GM18502 (cell line): ENCODE measurements around the gene LONP1.

Experiments
- ATAC-seq: cut with Tn5 transposase; IDR thresholded peaks from one replicate; pipeline ENCODE4 v1.9.1; 2021; ENCODE audit warnings: mild to moderate bottlenecking; ENCODE audit not compliant: unreplicated experiment, poor library complexity

Gene LONP1

GRCh38 chr19:5663904-5664303 lies 56.0 kb downstream of the LONP1 start:
- no peak for ATAC-seq

DNA sequence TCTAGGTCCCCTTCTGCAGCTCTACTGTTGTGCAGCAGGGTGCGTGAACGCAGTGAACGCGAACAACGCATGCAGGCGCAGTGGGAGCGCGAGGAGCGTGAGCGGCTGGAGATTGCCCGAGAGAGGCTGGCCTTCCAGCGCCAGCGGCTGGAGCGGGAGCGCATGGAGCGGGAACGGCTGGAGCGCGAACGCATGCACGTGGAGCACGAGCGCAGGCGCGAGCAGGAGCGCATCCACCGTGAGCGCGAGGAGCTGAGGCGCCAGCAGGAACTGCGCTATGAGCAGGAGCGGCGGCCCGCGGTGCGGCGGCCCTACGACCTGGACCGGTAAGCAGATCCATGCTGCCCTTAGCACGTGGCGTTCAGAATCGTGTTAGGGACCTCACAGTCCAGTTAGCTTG lies 58.5 kb downstream of the LONP1 start:
- ATAC-seq: no peak

- ATAC-seq: no peak
These were observed 64.5 kb downstream of the LONP1 start for GRCh38 chr19:5655412-5655811.

DNA sequence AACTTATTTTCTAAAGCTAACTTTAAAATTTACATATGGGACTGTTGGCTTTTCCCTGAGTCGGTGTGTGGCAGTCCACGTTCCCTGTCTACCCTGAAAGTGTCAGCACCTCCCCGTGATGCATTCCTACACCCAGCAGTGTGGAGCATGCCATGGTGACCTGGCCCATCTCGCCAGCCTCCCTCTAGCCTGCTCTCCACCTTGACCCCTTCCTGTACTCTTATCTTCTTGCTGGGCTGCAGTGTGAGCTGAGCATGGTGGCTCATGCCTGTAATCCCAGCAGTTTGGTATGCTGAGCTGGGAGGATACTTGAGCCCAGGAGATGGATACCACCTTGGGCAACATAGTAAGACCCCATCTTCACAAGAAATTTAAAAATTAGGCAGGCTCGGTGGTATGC lies 65.0 kb downstream of the LONP1 start:
- no peak for ATAC-seq

- ATAC-seq: no peak
These were observed 67.7 kb downstream of the LONP1 start for GRCh38 chr19:5652261-5652660.

GRCh38 chr19:5651361-5651760 lies 68.6 kb downstream of the LONP1 start:
- no peak for ATAC-seq

DNA sequence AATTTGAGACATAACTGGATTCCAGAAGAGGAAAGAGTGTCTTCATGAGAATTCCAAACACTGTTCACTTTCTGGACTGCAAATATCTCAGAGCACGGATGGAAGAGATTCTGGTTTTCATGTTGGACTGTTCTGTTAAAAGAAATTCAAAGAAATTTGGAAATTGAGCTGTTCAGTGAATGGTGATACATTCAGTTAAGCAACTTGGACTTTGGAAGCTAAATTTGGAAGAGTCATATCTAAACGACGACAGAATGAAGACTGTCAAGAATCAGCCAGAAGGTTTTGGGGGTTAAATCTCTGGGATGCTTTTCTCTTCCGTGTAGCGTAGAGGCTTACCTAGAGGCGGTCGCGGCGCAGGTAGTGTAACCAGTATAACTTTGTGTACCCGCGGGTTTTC lies 71.5 kb downstream of the LONP1 start:
- no peak for ATAC-seq

DNA sequence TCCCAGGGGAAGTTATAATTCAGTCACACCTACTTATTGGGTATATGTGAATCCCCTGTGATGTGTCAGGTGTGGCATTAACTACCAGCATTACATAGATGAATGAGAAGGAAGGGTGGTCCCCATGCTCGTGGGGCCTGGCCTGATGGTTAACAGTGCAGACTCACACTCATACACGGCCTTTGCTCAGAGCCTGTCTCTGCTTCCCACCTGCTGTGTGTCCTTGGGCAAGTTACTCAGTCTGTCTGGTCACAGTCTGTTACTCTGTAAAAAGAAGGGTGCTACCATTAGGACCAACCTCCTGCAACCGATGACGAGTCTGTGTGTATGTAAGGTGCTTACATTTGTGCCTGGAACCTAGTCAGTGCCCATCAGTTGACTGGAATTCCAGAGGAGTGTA lies 73.2 kb downstream of the LONP1 start:
- ATAC-seq: no peak

DNA sequence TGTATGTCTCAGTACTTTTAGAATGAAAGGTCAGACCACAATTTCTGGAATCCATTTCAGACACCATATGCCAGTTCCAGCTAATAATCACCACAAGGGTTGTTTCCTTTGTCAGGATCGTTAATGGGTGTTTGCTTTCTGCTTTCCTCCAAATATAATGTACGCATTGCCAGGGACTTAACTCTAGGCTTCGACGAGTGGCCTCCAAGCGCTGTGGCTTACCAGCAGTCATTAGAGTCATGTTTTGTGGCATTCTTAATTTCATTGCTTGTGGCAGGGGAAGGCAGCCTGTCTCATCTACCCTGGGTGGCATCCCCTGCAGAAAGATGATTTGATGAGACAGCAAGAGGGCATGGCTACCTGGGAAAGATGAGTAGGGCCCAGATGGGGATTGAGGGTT lies 74.5 kb downstream of the LONP1 start:
- ATAC-seq: no peak

DNA sequence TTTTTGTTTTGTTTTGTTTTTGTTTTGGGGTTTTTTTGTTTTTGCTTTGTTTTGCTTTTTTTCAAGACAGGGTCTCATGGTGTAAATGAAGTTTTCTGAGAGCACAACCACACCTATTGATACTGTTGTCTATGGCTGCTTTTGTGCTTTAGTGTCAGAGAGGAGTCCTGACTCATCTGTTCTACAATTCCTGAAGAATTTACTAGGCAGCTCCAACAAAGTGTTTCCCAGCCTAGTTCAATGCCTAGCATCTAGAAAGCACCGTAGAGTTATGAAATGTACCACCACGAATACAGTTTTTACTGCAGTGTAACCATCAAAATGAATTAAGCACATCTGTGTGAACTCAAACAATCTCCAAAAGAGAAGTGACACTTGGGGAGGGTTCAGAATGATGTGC lies 75.9 kb downstream of the LONP1 start:
- ATAC-seq: no peak

DNA sequence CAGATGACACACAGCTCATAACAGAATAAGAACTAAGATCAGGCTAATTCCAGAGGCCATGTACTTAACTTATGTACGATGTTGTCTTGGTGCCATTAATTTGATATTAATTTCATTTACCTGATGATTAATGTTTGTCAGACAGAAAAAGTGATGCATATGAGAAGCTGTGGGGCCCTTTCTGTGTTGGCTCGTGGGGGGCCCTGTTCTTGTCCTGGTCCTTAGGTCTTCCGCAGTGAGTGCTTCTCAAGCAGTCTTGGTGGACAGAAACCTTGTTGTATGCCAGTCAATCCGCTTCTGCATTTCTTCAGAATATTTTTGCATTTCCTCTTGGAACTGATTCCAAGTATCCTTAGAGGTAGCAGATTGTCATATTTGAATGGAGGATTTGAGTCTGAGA lies 76.9 kb downstream of the LONP1 start:
- ATAC-seq: no peak

DNA sequence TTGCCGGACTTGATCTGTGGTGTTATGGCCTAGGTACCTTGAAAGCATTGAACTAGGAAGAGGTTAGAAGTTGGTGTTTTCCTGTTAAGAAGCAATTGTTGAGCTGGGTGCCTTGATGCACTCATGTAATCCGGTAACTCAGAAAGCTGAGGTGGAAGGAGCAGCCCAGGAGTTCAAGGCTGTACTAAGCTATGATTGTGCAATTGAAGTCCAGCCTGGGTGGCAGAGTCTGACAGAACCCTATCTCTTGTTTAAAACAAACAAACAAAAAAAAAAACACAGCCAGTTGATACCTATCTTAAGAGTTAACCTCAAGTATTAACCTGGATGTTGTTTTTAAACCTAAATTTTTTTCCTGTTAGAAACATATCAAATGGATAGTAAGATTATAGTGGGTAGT lies 77.7 kb downstream of the LONP1 start:
- no peak for ATAC-seq
